PC-9 (cell line): ENCODE results near the gene CCDC69.

Experiments used
- EZH2 ChIP-seq: fragments of 200-600 bp; sonication (generic); IDR thresholded peaks from 2 replicates; pipeline ENCODE4 v1.8.0; 2017; ENCODE audit warnings: antibody characterized with exemption, low read depth
- TF ChIP-seq, protein P1 (sequence below): fragments of 200-600 bp; sonication (generic); conservative IDR thresholded peaks from 2 replicates; pipeline ENCODE4 v1.6.1; 2017; ENCODE audit warnings: mixed run types, antibody characterized with exemption, mild to moderate bottlenecking, moderate library complexity

DNA sequence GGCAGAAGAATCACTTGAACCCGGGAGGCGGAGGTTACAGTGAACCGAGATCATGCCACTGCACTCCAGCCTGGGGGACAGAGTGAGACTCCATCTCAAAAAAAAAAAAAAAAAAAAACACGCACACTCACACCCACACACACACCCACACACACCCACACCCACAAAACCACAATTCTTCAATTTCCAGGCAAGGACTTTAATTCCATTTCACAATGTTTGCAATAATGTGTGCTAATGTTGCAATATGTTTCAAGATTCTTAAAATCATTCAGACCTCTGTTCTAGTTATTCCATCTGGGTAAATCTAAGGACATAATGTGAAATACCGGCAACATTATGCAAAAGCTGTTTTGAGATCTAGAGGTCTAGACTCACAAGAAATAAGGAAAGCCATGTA, 28.3 kb downstream of the CCDC69 start:
- TF ChIP-seq, protein P1, sequence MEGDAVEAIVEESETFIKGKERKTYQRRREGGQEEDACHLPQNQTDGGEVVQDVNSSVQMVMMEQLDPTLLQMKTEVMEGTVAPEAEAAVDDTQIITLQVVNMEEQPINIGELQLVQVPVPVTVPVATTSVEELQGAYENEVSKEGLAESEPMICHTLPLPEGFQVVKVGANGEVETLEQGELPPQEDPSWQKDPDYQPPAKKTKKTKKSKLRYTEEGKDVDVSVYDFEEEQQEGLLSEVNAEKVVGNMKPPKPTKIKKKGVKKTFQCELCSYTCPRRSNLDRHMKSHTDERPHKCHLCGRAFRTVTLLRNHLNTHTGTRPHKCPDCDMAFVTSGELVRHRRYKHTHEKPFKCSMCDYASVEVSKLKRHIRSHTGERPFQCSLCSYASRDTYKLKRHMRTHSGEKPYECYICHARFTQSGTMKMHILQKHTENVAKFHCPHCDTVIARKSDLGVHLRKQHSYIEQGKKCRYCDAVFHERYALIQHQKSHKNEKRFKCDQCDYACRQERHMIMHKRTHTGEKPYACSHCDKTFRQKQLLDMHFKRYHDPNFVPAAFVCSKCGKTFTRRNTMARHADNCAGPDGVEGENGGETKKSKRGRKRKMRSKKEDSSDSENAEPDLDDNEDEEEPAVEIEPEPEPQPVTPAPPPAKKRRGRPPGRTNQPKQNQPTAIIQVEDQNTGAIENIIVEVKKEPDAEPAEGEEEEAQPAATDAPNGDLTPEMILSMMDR = no peak
- TF ChIP-seq EZH2 = no peak
